IPS DF 6.9 (cell line): ENCODE results near the gene OXSR1.
A peak's percentile ranks its signal among the peaks of the same experiment; 100 is the strongest.

Source experiments
- DNase-seq: peaks from one replicate; pipeline ENCODE4 v3.0.0-alpha.2; 2013; ENCODE audit warnings: low read depth, low spot score
- H3K27ac ChIP-seq: one replicate; pipeline ENCODE4 v1.5.1; 2013; ENCODE audit warnings: low read length, control low read depth
- H3K27me3 ChIP-seq: 2 replicates; pipeline ENCODE4 v1.6.1; 2013; ENCODE audit warnings: mild to moderate bottlenecking, low read length; ENCODE audit not compliant: control insufficient read depth, insufficient read depth
- H3K36me3 ChIP-seq: 2 replicates; pipeline ENCODE4 v1.6.1; 2013; ENCODE audit warnings: low read length; ENCODE audit not compliant: control insufficient read depth, insufficient read depth
- H3K4me1 ChIP-seq: 2 replicates; pipeline ENCODE4 v1.6.1; 2013; ENCODE audit warnings: low read length; ENCODE audit not compliant: control insufficient read depth, insufficient read depth
- H3K4me3 ChIP-seq: 2 replicates; pipeline ENCODE4 v1.5.1; 2013; ENCODE audit warnings: mild to moderate bottlenecking, low read length
- H3K9me3 ChIP-seq: 2 replicates; pipeline ENCODE4 v1.6.1; 2013; ENCODE audit warnings: low read length, inconsistent platforms; ENCODE audit not compliant: control insufficient read depth, insufficient read depth
- WGBS: extraction: QIAGEN DNeasy Blood & Tissue Kit; methylation state at CpG from one replicate; pipeline ENCODE4 v1.1.7; 2013; ENCODE audit warnings: mixed read lengths, missing lambda C conversion rate; ENCODE audit not compliant: insufficient read length, insufficient coverage; 5-methylcytosine and 5-hydroxymethylcytosine counted together

Gene OXSR1

GRCh38 chr3:38137615-38138348 lies 27.6 kb upstream of the OXSR1 start:
- peaks cover 4% of the 10 kb centered on the region; the same call in 1 of the 2 replicates for H3K4me1 ChIP-seq
- no CpG with 5 or more reads among the region's 22 CpGs for WGBS
- H3K27ac ChIP-seq, result no peak overlapping the region
- H3K4me3 ChIP-seq, result peak overlapping the region; percentile 76; the same call in 1 of the 2 replicates
- no peaks in the 10 kb centered on the region for H3K27me3 ChIP-seq
- DNase-seq, result no peak
- no peaks in the 10 kb centered on the region for H3K9me3 ChIP-seq
- peaks cover 6% of the 10 kb centered on the region for H3K36me3 ChIP-seq

- H3K9me3 ChIP-seq, result no peaks in the 10 kb centered on the region
- H3K27ac ChIP-seq, result no peak within 1 kb of the TSS
- H3K36me3 ChIP-seq, result peaks cover 6% of the 10 kb centered on the region
- DNase-seq, result no peak
- no CpG with 5 or more reads among the region's 65 CpGs for WGBS
- no peaks in the 10 kb centered on the region for H3K27me3 ChIP-seq
- H3K4me1 ChIP-seq, result peaks cover 4% of the 10 kb centered on the region; the same call in 1 of the 2 replicates
- H3K4me3 ChIP-seq, result peak within 1 kb of the TSS; percentile 76
Observed at GRCh38 chr3:38138349-38139190, 26.8 kb upstream of the OXSR1 start, which contains the start of gene MYD88. Gene MYD88 (plus strand): TSS chr3:38138661. CDS start chr3:38138701, 40 bp downstream.

DNA sequence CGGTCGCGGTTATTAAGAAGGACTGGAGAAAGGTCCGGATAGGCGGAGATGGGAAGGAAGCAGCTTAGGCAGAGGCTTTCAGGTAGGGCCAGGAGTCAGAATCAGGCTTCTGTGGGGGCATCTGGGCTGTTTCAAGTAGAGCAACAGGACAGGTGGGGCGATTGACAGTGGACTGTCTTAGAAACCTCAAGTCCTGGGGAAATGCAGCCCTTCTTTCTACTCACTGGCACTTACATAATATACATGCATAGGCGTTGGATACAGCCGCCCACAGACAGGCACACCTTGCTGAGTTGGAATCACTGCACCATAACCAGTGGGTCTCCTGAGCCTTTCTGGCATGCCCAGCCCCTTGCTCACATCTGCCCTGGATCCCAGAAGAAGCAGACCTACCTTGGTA lies 26.1 kb upstream of the OXSR1 start:
- H3K4me3 ChIP-seq, result peak overlapping the region; percentile 76; the same call in 1 of the 2 replicates
- no peaks in the 10 kb centered on the region for H3K27me3 ChIP-seq
- DNase-seq, result no peak
- WGBS, result no CpG with 5 or more reads among the region's 8 CpGs
- H3K4me1 ChIP-seq, result peaks cover 4% of the 10 kb centered on the region; the same call in 1 of the 2 replicates
- no peak overlapping the region for H3K27ac ChIP-seq
- H3K9me3 ChIP-seq, result no peaks in the 10 kb centered on the region
- peaks cover 6% of the 10 kb centered on the region; the same call in 1 of the 2 replicates for H3K36me3 ChIP-seq

DNA sequence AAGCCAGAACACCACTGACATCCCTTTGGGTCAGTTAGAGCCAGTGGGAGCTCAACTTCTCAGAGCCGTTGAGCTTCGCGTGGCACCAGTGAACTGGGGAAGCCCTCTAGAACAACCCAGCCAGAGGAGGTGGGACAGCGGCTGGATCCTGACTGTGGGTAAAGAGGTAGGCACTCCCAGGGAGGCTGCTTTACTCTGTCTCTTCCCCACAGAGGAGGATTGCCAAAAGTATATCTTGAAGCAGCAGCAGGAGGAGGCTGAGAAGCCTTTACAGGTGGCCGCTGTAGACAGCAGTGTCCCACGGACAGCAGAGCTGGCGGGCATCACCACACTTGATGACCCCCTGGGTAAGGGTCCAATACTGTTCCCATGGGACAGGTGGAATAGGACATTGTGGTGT lies 25.7 kb upstream of the OXSR1 start:
- Histone ChIP-seq H3K27ac (no peak overlapping the region), H3K4me3 (peak overlapping the region; percentile 76; the same call in 1 of the 2 replicates), H3K4me1 (peaks cover 4% of the 10 kb centered on the region; the same call in 1 of the 2 replicates), H3K27me3 (no peaks in the 10 kb centered on the region), H3K36me3 (peaks cover 6% of the 10 kb centered on the region; the same call in 1 of the 2 replicates), H3K9me3 (no peaks in the 10 kb centered on the region)
- WGBS, result no CpG with 5 or more reads among the region's 7 CpGs
- DNase-seq, result no peak

GRCh38 chr3:38140326-38141172 lies 24.8 kb upstream of the OXSR1 start:
- no peaks in the 10 kb centered on the region for H3K9me3 ChIP-seq
- H3K4me1 ChIP-seq, result peaks cover 4% of the 10 kb centered on the region; the same call in 1 of the 2 replicates
- H3K27me3 ChIP-seq, result no peaks in the 10 kb centered on the region
- no CpG with 5 or more reads among the region's 13 CpGs for WGBS
- H3K36me3 ChIP-seq, result peaks cover 6% of the 10 kb centered on the region; the same call in 1 of the 2 replicates
- H3K27ac ChIP-seq, result no peak overlapping the region
- no peak for DNase-seq
- H3K4me3 ChIP-seq, result no peak overlapping the region

- no peak for DNase-seq
- peaks cover 4% of the 10 kb centered on the region; the same call in 1 of the 2 replicates for H3K4me1 ChIP-seq
- no CpG with 5 or more reads among the region's 7 CpGs for WGBS
Observed at GRCh38 chr3:38141173-38141951, 24.0 kb upstream of the OXSR1 start.

GRCh38 chr3:38141952-38142273 lies 23.4 kb upstream of the OXSR1 start:
- DNase-seq, result no peak
- peaks cover 4% of the 10 kb centered on the region; the same call in 1 of the 2 replicates for H3K4me1 ChIP-seq
- no peak overlapping the region for H3K27ac ChIP-seq
- no peak overlapping the region for H3K4me3 ChIP-seq
- no peaks in the 10 kb centered on the region for H3K27me3 ChIP-seq
- WGBS, result no CpG with 5 or more reads among the region's 2 CpGs
- peaks cover 6% of the 10 kb centered on the region; the same call in 1 of the 2 replicates for H3K36me3 ChIP-seq
- no peaks in the 10 kb centered on the region for H3K9me3 ChIP-seq

More at GRCh38 chr3:38141173-38141951, 24.0 kb upstream of the OXSR1 start:
- peaks cover 6% of the 10 kb centered on the region; the same call in 1 of the 2 replicates for H3K36me3 ChIP-seq
- no peak overlapping the region for H3K4me3 ChIP-seq
- H3K27ac ChIP-seq, result no peak overlapping the region
- H3K27me3 ChIP-seq, result no peaks in the 10 kb centered on the region
- H3K9me3 ChIP-seq, result no peaks in the 10 kb centered on the region

DNA sequence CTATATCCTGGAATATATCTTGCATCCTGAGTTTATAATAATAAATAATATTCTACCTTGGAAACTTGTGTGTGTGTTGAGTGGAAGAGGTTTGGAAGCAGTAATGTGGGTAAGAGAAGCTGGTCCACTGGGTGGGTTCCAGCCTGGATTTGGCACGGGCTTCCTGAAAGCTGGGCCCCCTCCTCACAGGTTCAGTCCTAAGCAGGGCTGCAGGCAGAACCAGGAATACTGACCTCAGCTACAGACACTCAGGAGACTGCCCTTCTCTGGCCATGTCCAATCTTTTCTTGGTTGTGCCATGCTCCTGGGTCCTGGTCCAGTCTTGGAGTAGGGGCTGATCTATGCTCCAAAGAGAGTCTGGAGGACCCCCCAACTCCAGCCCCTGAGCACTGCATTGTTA lies 22.4 kb upstream of the OXSR1 start:
- Histone ChIP-seq H3K9me3 (no peaks in the 10 kb centered on the region), H3K4me3 (no peak overlapping the region), H3K4me1 (peaks cover 2% of the 10 kb centered on the region; the same call in 1 of the 2 replicates), H3K27me3 (no peaks in the 10 kb centered on the region), H3K36me3 (peaks cover 6% of the 10 kb centered on the region; the same call in 1 of the 2 replicates), H3K27ac (no peak overlapping the region)
- no peak for DNase-seq
- WGBS, result no CpG with 5 or more reads among the region's 1 CpG

- Histone ChIP-seq H3K9me3 (no peaks in the 10 kb centered on the region), H3K4me3 (no peak overlapping the region), H3K4me1 (peaks cover 2% of the 10 kb centered on the region; the same call in 1 of the 2 replicates), H3K27me3 (no peaks in the 10 kb centered on the region), H3K36me3 (peaks cover 6% of the 10 kb centered on the region; the same call in 1 of the 2 replicates), H3K27ac (no peak overlapping the region)
- DNase-seq, result no peak
- WGBS, result no CpG with 5 or more reads among the region's 3 CpGs
Observed at GRCh38 chr3:38143511-38143910, 21.8 kb upstream of the OXSR1 start.
